ENCODE measurements around the gene IQCH.

The IQCH gene

GRCh38 chr15:67216859-67217258, 37.7 kb upstream of the IQCH start:
- no peak for TF ChIP-seq CTCF (IDR thresholded peaks at IDR 0.05; ENCODE audit: borderline replicate concordance, insufficient read depth, low read depth, low read length)
- H3K4me3 ChIP-seq (ENCODE audit: low read depth, low read length), result no peak overlapping the region

GRCh38 chr15:67218428-67218827, 36.2 kb upstream of the IQCH start:
- H3K4me3 ChIP-seq (ENCODE audit: low read depth, low read length), result no peak overlapping the region
- no peak for TF ChIP-seq CTCF (IDR thresholded peaks at IDR 0.05; ENCODE audit: borderline replicate concordance, insufficient read depth, low read depth, low read length)

- TF ChIP-seq CTCF (IDR thresholded peaks at IDR 0.05; ENCODE audit: borderline replicate concordance, insufficient read depth, low read depth, low read length), result no peak
These were observed 35.3 kb upstream of the IQCH start for GRCh38 chr15:67219288-67219687.

GRCh38 chr15:67224889-67225288, 29.7 kb upstream of the IQCH start:
- no peak overlapping the region for H3K4me3 ChIP-seq (ENCODE audit: low read depth, low read length)
- no peak for TF ChIP-seq CTCF (IDR thresholded peaks at IDR 0.05; ENCODE audit: borderline replicate concordance, insufficient read depth, low read depth, low read length)

More at GRCh38 chr15:67219288-67219687, 35.3 kb upstream of the IQCH start:
- H3K4me3 ChIP-seq (ENCODE audit: low read depth, low read length), result no peak overlapping the region

GRCh38 chr15:67225336-67225735, 29.2 kb upstream of the IQCH start:
- no peak overlapping the region for H3K4me3 ChIP-seq (ENCODE audit: low read depth, low read length)
- no peak for TF ChIP-seq CTCF (IDR thresholded peaks at IDR 0.05; ENCODE audit: borderline replicate concordance, insufficient read depth, low read depth, low read length)

GRCh38 chr15:67227431-67227830, 27.2 kb upstream of the IQCH start:
- TF ChIP-seq CTCF (IDR thresholded peaks at IDR 0.05; ENCODE audit: borderline replicate concordance, insufficient read depth, low read depth, low read length), result no peak

GRCh38 chr15:67227846-67228245, 26.7 kb upstream of the IQCH start:
- no peak overlapping the region for H3K4me3 ChIP-seq (ENCODE audit: low read depth, low read length)
- TF ChIP-seq CTCF (IDR thresholded peaks at IDR 0.05; ENCODE audit: borderline replicate concordance, insufficient read depth, low read depth, low read length), result no peak

More at GRCh38 chr15:67227431-67227830, 27.2 kb upstream of the IQCH start:
- no peak overlapping the region for H3K4me3 ChIP-seq (ENCODE audit: low read depth, low read length)

All from GM12875 (cell line).